ENCODE measurements around the gene THEM5. TPM values are rescaled to one million over a fixed set of nuclear protein-coding genes. Genes with fewer than 3 reads are reported as not detected.

The THEM5 gene
- total RNA-seq, 1 experiment from 2014 or later = not detected

GRCh38 chr1:151854658-151855057 lies 1.1 kb upstream of the THEM5 start:
- Histone ChIP-seq H3K36me3 (ENCODE audit: control insufficient read depth in 1 of 2, insufficient read depth in 2 of 2, low read length in 2 of 2) (no peaks in the 10 kb centered on the region), H3K9me3 (ENCODE audit: control insufficient read depth in 1 of 2, insufficient read depth in 1 of 2, low read depth in 1 of 2, low read length in 2 of 2) (no peaks in the 10 kb centered on the region), H3K4me3 (replicated peaks in 1 of 2; ENCODE audit: low read depth in 1 of 2, low read length in 2 of 2) (no peak overlapping the region), H3K27me3 (ENCODE audit: insufficient read depth, low read length) (peaks cover 6% of the 10 kb centered on the region; the same call in 1 of the 2 replicates), H3K9me2 (ENCODE audit: insufficient read depth) (no peaks in the 10 kb centered on the region), H3K9ac (ENCODE audit: low read length) (no peak overlapping the region), H3K27ac (ENCODE audit: low read depth, low read length) (no peak overlapping the region), H3K4me1 (ENCODE audit: control insufficient read depth in 1 of 2, insufficient read depth in 2 of 2, low read length in 2 of 2) (no peaks in the 10 kb centered on the region), H3K79me2 (ENCODE audit: insufficient read depth, low read length) (no peaks in the 10 kb centered on the region), H3K4me2 (ENCODE audit: low read length) (no peak overlapping the region), H4K20me1 (ENCODE audit: insufficient read depth) (no peaks in the 10 kb centered on the region), H2AFZ (ENCODE audit: low read depth, low read length, poor library complexity, severe bottlenecking) (no peak overlapping the region)
- intact Hi-C loops (cut with micrococcal nuclease) = no loop called here
- no peak for DNase-seq (ENCODE audit: low read depth, low spot score)
- ChIA-PET POLR2A (no interaction called here), RAD21 (ENCODE audit: low non-redundant PET in 1 of 2, low total read pairs in 2 of 2, uncharacterized antibody in 2 of 2, unreplicated experiment in 2 of 2) (interaction anchor here in 1 of 2 experiments (0.7 kb wide), 1 partner anchor 315 kb away, joined by 9 read pairs; no protein-coding TSS in a partner anchor), CTCF (no interaction called here)
- no TSS peak for BruUV-seq (replicated peaks)
- TF ChIP-seq SIN3A (IDR thresholded peaks at IDR 0.05; ENCODE audit: low read depth) (no peak), POLR2AphosphoS5 (IDR thresholded peaks at IDR 0.05; ENCODE audit: low read depth, low read length) (no peak), SRF (IDR thresholded peaks at IDR 0.05; ENCODE audit: low read depth) (no peak), ZNF274 (IDR thresholded peaks at IDR 0.05; ENCODE audit: low read depth, low read length) (no peak), REST (IDR thresholded peaks at IDR 0.05; ENCODE audit: low read depth) (no peak), ZFX (IDR thresholded peaks at IDR 0.05) (no peak), EZH2phosphoT487 (IDR thresholded peaks at IDR 0.05; ENCODE audit: borderline replicate concordance) (no peak), ATF3 (IDR thresholded peaks at IDR 0.05) (no peak), MAX (IDR thresholded peaks at IDR 0.05) (no peak), CTCF (IDR thresholded peaks at IDR 0.05 in 2 of 3, conservative IDR thresholded peaks at IDR 0.05 in 1 of 3; ENCODE audit: borderline replicate concordance in 1 of 3, insufficient read depth in 1 of 3, low read depth in 2 of 3, low read length in 2 of 3) (no peak), FOSL1 (IDR thresholded peaks at IDR 0.05; ENCODE audit: low read depth) (no peak), ZBTB33 (IDR thresholded peaks at IDR 0.05; ENCODE audit: extremely low read depth, insufficient replicate concordance, low read length) (no peak), ELF1 (IDR thresholded peaks at IDR 0.05; ENCODE audit: borderline replicate concordance, low read depth) (no peak), CEBPB (IDR thresholded peaks at IDR 0.05; ENCODE audit: low read depth) (no peak)
- no peak for ATAC-seq
